Tongue (tissue), 2 donors: Measurements from ENCODE around the gene TBC1D22B. TPM values are rescaled to one million over a fixed set of nuclear protein-coding genes. Genes with fewer than 3 reads are reported as not detected.

Experiments
- DNase-seq: peaks from one replicate; pipeline ENCODE4 v3.0.0-alpha.2; 2015
- total RNA-seq: library from RNA; depleted of rRNA; stranded (reverse); fragments of >200 nt; gene quantifications from one replicate; pipeline ENCODE4 v1.2.3, GENCODE V29; 2014

Gene TBC1D22B
- total RNA-seq, 1 donor from 2014 or later, result 7.0 TPM

DNA sequence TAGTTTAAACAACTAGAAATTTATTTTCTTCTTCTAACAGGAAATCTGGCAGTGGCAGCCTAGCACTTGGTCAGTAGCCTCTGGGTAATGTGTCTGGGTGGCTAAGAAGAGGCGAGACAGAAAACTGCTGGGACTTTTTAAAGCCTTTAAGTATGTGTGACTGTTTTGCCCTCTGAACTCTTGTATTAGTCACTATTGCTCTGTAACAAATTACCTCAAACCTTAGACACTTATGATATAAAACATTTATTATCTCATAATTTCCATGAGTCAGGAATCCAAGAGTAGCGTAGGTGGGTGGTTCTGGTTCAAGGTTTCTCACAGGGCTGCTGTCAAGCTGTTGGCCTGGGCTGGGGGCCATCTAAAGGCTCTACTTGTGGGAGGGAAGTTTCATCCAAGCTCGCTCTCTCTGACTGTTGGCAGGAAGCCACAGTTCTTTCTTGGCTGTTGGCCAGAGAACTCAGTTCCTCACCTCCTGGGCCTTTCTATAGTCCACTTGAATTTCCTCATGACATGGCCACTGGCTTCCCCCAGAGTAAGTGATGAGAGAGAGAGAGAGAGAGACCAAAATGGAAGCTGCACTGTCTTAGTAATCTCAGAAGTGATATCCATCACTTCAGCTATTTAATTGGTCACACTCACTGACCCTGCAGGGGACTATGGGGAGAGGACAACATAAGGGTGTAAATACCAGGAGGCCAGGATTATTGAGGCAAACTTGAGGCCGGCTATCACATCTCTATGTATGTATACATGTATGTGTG, 17.4 kb upstream of the TBC1D22B start:
- DNase-seq, result peak; percentile 94

DNA sequence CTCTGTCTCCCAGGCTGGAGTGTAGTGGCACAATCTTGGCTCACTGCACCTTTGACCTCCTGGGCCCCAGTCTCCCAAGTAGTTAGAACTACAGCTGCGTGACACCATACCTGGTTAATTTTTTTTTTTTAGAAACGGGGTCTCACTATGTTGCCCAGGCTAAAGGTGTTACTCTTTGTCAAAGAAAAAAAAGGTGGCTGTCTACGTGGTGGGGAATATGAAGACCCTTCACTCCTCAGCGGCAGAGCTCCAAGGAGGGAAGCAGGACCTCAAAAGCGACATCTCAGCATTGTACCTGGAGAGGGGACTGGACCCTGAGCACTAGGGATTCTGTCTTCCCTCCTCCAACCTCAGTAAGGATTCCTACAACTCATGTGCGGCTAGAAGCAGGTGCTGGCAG, 16.4 kb upstream of the TBC1D22B start:
- no peak for DNase-seq

DNA sequence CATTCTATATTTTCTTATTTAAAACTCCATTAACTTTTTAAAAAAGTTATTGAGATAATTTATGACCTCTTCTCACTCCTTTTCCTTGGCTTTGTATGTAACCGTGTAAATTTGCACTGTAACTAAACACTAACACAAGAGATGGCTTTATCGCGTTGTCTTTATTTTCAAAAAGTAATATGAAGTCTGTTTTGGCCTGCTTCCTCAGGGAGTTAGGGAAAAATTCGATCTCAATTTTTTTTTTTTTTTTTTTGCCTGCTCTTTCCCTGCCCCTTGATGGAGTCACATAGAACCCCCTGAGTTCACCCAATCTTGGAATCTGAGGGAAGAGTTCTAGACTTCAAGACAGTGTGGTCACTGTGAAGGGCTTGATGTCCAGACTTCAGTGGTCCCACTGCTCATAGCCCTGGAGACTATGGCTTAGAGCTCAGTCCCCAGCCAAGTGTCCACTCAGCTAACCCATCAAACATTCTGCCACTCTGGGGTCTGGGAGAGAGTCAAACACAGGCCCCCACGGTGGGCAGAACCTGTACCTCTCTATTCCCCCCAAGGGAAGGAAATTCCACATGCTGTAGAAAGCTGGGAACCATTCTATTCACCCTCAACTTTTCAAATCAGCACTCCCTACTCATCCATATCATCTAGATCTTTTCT, 15.7 kb upstream of the TBC1D22B start:
- no peak for DNase-seq

DNA sequence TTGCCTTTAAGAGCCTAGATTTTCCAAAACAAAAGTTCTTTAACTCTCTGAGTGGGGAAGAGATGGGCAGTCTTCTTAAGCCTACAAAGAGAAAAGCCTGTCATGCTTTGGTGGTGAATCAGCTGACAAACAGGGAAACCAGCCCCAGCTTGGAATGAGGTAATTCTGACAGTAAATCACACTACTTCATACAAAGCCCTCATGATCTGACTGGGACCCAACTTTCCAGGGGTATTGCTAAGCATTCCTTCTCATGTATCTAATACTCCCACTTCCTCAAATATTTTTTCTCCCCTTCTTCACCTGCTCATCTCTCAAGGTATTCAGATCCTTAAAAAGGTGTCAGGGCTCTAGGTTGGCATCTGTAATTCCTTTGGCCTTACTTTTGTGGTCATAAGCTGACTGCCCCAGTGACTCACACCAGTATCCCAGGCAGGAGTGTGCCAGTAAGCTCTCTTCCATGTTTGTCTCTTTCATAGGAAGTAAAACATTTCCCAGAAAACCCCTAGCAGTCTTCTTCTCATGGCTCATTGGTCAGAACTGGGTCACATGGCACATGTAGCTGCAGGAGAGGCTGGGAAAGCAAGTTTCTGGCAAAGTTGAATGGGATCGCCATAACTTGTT, 15.0 kb upstream of the TBC1D22B start:
- peak; percentile 36 for DNase-seq

DNA sequence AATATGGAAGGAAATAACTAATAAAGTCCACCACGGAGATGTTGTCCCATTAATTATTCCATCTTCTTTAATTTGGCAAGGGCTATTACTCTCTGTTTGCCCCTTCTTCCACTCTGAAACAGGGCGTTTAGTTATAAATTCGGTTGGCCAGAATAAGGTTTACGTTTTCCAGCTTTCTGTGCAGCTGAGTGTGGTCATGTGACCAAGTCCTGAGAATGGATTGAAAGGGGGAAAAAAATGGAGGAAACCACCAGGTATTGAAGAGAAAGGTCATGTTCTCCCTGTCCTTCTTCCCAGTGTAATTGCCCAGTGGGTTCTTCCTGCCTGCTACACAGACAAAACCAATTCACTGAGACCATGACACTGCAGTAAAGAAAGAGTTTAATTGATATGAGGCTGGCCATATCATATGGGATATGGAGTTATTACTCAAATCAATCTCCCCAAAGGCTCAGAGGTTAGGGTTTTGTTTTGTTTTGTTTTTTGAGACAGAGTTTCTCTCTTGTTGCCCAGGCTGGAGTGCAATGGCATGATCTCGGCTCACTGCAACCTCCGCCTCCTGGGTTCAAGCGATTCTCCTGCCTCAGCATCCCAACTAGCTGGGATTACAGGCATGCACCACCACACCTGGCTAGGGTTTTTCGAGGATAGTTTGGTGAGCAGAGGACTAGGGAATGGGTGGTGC, 14.3 kb upstream of the TBC1D22B start:
- DNase-seq, result no peak

DNA sequence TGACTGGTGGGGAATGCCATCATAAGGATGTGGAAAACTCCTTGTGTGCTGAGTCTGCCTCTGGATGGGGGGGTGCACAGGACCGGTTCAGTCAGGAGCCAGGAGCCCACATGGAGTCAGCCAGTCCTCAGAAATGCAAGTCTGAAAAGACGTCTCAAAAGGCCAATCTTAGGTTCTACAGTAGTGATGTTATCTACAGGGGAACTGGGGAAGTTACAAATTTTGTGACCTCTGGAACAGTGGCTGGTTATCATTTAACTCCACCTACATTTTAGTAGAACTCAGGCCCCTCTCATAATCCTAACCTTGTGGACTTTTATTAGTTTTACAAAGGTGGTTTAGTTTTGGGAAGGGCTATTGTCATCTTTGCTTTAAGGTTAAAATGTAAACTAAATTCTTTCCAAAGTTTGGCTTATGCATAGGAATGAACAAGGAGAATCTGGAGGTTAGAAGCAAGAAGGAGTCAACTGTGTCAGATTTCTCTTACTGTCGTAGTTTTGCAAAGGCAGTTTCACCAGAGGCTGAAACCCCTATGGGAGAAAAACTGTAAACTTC, 13.7 kb upstream of the TBC1D22B start:
- DNase-seq, result no peak

DNA sequence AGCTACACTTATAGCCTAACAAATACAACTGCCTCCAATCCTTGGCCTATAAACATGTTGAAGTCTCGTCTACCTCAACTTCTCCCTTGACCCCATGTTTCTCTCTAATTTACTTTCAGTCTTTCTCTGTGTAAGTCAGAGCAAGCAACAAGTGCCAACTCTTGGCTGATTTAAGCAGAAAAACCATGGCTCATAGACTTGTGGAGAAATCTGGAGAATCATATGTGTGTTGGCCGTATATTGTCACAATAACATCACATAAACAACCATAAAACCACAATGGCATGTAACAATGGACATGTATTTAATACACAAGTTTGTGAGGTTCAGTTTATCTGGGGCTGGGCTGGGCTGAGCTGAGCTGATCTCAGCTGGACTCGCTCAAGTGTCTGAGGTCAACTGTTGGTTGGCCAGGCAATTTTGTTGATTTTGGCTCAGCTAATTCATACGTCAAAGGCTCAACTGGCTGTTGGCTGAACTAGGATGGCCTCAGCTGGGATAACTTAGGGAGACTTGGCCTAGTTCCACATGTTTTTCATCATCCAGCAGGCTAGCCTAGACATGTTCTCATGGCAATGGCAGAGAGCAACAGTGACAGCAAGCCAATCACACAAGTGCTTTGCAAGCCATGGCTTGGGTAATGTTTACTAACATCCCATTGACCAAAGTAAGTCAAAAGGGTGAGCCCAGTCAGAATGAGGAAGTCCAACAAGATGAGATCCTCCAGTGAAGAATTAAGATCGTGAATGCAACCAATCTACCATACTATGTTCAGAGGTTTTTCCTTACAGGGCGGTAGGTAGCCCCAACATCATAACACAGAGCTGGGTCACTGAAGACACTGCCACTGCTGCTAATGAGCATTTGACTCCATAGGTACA, 12.9 kb upstream of the TBC1D22B start:
- DNase-seq, result peak; percentile 96

DNA sequence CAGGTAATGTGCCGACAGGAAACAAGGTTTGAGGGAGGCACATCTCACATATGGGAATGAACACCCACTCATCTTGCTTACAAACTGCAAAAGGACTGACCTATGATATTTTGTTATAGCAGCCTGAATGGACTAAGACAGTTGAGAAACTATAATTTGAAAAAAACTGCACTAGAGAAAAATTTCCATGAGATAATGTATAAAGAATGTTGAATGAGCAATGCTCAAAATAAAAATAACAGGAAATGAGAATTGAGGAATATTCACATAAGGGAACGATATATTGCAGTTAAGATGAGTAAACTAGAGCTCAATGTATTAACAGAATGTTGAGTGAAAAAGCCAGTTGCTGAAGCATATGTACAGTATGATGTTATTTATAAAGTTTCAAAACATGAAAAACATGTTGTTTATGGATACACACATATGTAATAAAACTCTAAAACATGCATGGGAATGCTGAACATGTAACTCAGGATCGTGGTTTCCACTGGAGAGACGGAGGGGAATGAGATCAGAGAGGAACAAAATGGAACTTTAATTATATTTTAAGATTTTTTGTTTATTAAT, 6.3 kb upstream of the TBC1D22B start:
- DNase-seq, result no peak

DNA sequence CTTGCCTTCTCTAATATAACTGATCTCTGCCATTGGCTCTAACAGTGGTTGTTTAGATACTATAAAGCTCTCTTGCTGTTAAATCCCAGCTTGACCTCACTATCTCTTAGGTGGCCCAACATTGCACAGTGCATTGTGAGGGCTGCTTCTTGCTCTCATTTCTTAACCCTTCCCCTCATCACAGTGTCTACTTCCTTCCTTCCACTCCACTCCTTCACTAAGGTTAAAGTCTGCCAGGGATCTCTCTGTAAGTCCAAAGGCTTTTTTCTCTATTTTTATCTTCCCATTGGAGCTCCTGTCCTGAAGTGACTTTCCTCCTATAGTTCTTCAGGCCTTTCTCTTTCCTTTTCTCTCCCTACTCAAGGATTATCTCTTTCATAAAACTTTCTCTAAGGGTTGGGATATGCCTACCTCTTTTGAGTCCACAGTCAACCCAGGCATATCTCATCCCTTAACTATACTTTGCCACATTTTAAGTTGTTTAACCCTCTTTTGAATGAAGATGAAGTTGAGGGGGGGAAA, 4.0 kb upstream of the TBC1D22B start:
- no peak for DNase-seq

DNA sequence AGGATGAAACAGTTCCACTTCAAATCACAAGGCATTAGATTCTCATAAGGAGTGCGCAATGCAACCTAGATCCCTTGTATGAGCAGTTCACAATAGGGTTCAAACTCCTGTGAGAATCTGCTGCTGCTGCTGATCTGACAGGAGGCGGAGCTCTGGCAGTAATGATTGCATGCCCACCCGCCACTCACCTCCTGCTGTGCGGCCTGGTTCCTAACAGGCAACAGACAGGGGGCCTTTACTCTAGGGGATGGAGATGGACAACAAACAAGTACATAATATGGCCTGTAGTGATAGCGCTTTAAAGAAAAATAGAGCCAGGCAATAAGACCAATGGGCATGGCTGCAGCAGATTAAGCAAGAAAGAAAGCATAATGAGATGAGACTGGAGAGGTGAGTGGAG, 2.7 kb upstream of the TBC1D22B start:
- DNase-seq, result no peak

DNA sequence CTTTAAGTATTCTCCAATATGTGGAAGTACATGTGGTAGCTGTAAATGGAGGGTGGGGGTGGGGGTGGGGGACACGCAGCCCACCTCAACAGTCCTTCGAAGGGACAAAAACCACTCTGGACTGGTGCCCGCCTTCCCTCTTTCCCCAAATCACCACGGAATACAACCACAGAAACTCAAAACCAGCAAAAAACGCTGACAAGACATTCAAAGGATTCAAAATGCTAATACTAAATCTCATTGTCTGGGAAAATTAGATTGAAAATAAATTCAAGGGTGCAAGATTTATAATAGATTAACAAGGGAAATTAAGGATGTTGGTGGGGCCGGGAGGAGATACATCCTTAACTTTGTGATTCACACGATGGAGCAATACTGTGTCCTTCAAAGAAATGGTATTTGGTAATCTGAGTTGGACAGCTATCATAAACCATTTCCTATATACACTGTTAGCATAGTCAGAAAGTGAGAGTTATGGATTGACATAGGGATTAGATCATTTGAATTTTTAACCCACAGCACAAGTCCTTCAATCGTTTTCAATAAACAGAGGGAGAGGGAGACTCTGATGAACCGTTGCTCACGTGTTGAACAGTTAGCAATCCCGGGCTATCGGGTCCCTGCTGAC, 766 bp upstream of the TBC1D22B start:
- peak; percentile 8 for DNase-seq

DNA sequence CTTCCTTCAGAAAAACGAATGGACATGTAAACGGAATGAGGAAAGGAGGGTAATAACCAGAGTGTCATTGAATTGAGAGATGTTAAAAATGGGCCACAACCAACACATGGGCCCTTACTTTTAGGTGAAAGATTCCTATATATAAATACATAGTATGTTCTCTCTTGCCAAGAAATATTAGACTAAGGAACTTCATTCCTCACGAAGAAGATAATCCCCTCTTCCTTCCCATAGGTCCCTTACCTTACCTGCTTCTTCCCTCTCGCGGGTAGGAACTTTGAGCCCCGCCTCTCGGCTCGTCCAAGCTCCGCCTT, 295 bp upstream of the TBC1D22B start:
- DNase-seq, result no peak

DNA sequence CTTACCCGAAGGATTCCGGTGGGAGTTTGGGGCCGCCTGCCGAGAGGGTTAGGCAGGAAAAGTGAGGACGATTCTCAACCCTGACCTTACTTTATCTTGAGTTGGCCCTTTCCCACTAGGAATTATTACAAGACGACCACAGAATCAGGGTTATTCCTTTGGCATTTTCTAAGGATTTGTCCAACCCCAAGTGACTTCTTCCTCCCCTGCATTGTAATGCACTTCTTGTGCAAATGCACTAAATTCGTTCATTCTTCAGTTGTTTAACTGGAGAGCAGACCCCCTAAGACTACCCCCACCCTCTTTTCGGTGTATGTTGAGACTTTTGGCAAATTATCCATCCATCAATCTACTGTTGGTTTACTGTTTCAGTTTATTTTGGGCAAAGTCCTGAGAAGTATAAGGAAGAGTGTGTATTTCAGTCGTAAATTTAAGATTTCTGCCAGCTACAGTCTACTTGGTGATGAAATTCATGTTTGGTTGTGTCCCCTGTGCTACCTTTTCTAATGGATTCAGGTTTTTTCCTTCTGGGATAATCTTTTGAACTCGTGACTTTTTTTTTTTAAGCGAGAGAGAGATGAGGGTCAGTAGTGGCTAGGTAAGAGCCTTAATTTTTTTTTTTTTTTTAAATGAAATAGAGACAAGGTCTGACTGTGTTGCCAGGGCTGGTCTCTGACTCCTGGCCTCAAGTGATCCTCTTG, 983 bp downstream of the TBC1D22B start:
- DNase-seq, result no peak

DNA sequence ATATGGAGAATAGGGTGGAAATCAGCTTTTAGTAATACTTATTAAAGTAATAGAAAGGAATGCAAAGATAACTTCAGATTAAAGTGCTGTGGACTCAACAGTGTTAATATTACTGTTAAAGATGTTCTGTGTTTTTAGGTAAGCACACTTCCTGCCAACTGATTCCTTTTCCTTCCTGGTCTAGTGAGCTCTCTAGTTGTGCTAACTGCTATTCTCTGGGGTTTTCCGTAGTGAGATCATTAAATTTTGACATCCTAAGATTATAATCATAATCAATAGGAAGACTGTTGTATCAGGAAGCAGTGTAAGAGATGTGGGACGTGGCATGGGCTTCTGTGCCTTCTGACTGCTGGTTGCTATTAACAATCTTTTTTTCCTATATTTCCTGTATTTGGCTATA, 1.6 kb downstream of the TBC1D22B start:
- DNase-seq, result no peak

DNA sequence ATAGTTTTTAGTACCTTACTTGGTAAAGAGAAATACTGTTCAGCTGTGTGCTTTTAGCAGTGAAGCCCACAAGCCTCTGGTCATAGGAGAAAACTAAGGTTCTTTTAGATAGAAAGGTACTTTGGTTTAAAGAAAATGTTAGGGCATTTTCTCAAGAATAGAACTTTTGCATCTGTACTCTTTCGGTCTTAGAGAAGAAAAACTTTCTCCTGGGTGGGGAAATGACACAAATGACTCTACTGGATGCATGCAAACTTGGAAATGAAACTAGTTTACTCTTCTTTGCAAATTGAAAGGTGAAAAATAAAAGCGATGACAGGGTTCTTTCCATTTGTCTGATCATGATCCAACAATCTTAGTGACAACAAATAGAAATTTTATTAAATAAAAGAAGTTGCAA, 2.5 kb downstream of the TBC1D22B start:
- no peak for DNase-seq

DNA sequence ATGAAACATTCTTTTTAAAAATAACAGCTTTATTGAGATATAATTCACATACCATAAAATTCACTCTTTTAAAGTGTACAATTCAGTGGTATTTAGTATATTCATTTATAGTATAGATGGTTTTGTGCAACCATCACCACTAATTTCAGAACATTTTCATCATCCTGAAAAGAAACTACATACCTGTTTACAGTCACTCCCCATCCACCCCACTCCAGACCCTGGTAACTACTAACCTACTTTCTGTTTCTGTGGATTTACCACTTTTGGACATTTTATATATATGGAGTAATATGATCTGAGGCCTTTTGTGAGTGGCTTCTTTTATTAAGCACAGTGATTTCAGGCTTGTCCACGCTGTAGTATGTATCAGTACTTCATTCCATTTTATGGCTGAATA, 2.9 kb downstream of the TBC1D22B start:
- no peak for DNase-seq

DNA sequence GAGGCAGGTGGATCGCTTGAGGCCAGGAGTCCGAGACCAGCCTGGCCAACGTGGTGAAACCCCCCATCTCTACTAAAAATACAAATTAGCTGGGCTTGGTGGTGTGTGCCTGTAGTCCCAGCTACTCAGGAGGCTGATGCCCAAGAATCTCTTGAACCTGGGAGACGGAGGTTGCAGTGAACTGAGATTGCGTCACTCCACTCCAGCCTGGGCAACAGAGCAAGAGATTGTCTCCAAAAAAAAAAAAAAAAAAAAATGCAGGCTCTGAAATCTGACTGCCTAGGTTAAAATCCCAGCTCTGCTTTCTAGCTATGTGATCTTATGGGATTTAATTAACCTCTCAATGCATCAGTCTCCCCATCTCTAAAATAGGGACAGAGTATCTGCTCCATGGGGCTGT, 3.6 kb downstream of the TBC1D22B start:
- no peak for DNase-seq

DNA sequence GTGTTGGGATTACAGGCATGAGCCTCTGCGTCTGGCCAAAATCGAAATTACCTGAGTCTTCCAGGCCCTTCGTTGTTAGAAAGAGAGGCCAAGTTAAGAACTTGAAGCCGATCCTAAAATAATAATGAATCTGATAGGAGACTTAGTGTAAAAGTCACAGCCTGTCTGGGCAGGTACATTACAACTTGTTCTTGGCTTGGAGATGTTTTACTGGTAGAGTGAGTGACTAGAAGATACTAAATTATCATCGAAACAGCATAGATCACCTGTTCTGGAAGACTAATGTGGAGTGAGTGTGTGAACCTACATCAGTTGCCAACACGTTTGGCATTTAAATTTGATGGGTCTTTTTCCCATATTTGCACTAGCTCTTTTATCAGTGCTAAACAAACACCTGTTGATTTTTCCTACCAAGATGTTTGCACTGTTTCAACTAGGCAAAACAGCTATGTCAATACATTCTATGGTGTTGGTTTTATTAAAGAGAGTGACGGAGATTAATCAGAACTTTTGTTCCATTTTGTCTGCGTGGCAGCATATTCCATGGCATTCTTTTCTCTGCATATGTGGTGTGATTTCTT, 5.0 kb downstream of the TBC1D22B start:
- no peak for DNase-seq

DNA sequence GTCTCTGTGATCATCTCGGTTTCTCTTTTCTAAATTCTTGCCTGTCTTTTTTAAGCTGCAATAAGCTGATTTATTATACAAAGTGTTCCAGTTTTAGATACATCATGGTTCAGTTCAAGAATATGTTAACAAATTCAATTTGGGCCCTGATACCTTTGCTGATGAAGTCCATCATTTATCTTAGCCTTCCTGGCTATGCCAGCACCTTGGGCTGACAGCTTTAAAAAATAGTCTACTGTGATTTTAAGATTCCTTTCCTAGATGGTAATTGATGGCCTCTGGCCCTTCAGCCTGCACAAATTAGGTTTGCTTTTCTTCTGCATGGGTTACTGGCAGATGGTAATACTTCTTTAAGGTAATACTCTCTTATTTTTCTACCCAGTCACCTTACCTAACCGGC, 7.4 kb downstream of the TBC1D22B start:
- DNase-seq, result no peak

DNA sequence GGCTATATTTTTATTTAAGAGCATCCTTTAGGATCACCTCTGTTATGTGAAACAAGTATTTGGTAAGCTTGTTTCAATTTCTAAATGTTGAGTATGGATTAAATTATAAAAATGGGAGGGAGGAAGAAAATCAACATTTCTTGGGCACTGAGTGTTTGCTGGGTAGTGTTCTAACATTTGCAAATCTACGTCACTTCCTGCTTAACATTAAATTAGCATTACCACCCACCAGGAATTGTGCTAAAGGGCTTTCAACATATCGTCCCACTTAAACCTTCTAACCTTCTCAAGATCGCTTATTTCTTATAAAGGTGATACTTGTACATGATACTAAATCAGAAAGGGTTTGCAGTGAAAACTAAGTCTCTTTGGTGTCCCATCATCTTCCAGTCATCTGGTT, 8.3 kb downstream of the TBC1D22B start:
- DNase-seq, result no peak
